Memory B cell (primary cell): ENCODE data around the gene FMN1.

Experiments
- ATAC-seq: fragments of 150-1000 bp; cut with Tn5 transposase; 2 replicates; pipeline ENCODE4 v1.10.0; 2021; ENCODE audit warnings: low read depth, mild to moderate bottlenecking, moderate library complexity
- DNase-seq, 2 donors: peaks; one replicate each; pipeline ENCODE4 v3.0.0; 2022; ENCODE audit warnings: low spot score in 2 of 2
- H3K27ac Mint-ChIP-seq: one replicate; pipeline ENCODE4 v1.8.0; 2022; ENCODE audit warnings: mild to moderate bottlenecking, moderate library complexity, mixed read lengths
- H3K27me3 Mint-ChIP-seq: one replicate; pipeline ENCODE4 v1.8.0; 2022; ENCODE audit warnings: mixed read lengths
- H3K36me3 Mint-ChIP-seq: one replicate; pipeline ENCODE4 v1.8.0; 2022; ENCODE audit warnings: mild to moderate bottlenecking, mixed read lengths
- H3K4me1 Mint-ChIP-seq: one replicate; pipeline ENCODE4 v1.8.0; 2022; ENCODE audit warnings: mixed read lengths
- H3K4me3 Mint-ChIP-seq: one replicate; pipeline ENCODE4 v1.8.0; 2022; ENCODE audit warnings: mild to moderate bottlenecking, moderate library complexity, mixed read lengths
- H3K9me3 Mint-ChIP-seq: one replicate; pipeline ENCODE4 v1.8.0; 2022; ENCODE audit warnings: mixed read lengths

Gene FMN1

GRCh38 chr15:33043636-33044035 lies 150.9 kb downstream of the FMN1 start:
- Mint-ChIP-seq H3K27me3 (peaks cover 18% of the 10 kb centered on the region), H3K9me3 (peaks cover 10% of the 10 kb centered on the region), H3K27ac (no peak overlapping the region), H3K4me1 (no peaks in the 10 kb centered on the region), H3K36me3 (peaks cover 2% of the 10 kb centered on the region), H3K4me3 (no peak overlapping the region)
- no peak for ATAC-seq
- no peak for DNase-seq

GRCh38 chr15:33040496-33040895 lies 154.0 kb downstream of the FMN1 start:
- Mint-ChIP-seq H3K4me1 (no peaks in the 10 kb centered on the region), H3K27ac (no peak overlapping the region), H3K27me3 (peaks cover 18% of the 10 kb centered on the region), H3K36me3 (peaks cover 2% of the 10 kb centered on the region), H3K4me3 (no peak overlapping the region), H3K9me3 (peaks cover 7% of the 10 kb centered on the region)
- ATAC-seq, result no peak
- no peak for DNase-seq

- ATAC-seq (no peak), DNase-seq (no peak)
- Mint-ChIP-seq H3K36me3 (no peaks in the 10 kb centered on the region), H3K4me1 (no peaks in the 10 kb centered on the region), H3K27me3 (peaks cover 11% of the 10 kb centered on the region), H3K4me3 (no peak overlapping the region), H3K27ac (no peak overlapping the region), H3K9me3 (peaks cover 2% of the 10 kb centered on the region)
Observed at GRCh38 chr15:33034588-33034987, 159.9 kb downstream of the FMN1 start.

GRCh38 chr15:33032053-33032452 lies 162.5 kb downstream of the FMN1 start:
- Mint-ChIP-seq H3K4me1 (no peaks in the 10 kb centered on the region), H3K36me3 (no peaks in the 10 kb centered on the region), H3K27me3 (peaks cover 7% of the 10 kb centered on the region), H3K9me3 (peaks cover 2% of the 10 kb centered on the region), H3K4me3 (no peak overlapping the region), H3K27ac (no peak overlapping the region)
- ATAC-seq (no peak), DNase-seq (no peak)

- H3K4me1 Mint-ChIP-seq, result no peaks in the 10 kb centered on the region
- no peak for DNase-seq
- no peaks in the 10 kb centered on the region for H3K36me3 Mint-ChIP-seq
- peaks cover 7% of the 10 kb centered on the region for H3K27me3 Mint-ChIP-seq
- H3K4me3 Mint-ChIP-seq, result no peak overlapping the region
- peaks cover 2% of the 10 kb centered on the region for H3K9me3 Mint-ChIP-seq
- no peak overlapping the region for H3K27ac Mint-ChIP-seq
- no peak for ATAC-seq
Observed at GRCh38 chr15:33031324-33031821, 163.1 kb downstream of the FMN1 start.

- peaks cover 2% of the 10 kb centered on the region for H3K9me3 Mint-ChIP-seq
- H3K4me1 Mint-ChIP-seq, result no peaks in the 10 kb centered on the region
- peaks cover 7% of the 10 kb centered on the region for H3K27me3 Mint-ChIP-seq
- no peak overlapping the region for H3K27ac Mint-ChIP-seq
- H3K36me3 Mint-ChIP-seq, result no peaks in the 10 kb centered on the region
- ATAC-seq, result no peak
- H3K4me3 Mint-ChIP-seq, result no peak overlapping the region
- DNase-seq, result no peak
Observed at GRCh38 chr15:33030315-33030714, 164.2 kb downstream of the FMN1 start.

- no peak for DNase-seq
- Mint-ChIP-seq H3K4me3 (no peak overlapping the region), H3K27me3 (peaks cover 7% of the 10 kb centered on the region), H3K9me3 (peaks cover 2% of the 10 kb centered on the region), H3K4me1 (no peaks in the 10 kb centered on the region), H3K36me3 (no peaks in the 10 kb centered on the region), H3K27ac (no peak overlapping the region)
- ATAC-seq, result no peak
Observed at GRCh38 chr15:33029109-33029652, 165.3 kb downstream of the FMN1 start.

- H3K27ac Mint-ChIP-seq, result no peak overlapping the region
Observed at GRCh38 chr15:33028495-33028894, 166.0 kb downstream of the FMN1 start.

GRCh38 chr15:33027306-33028035 lies 167.0 kb downstream of the FMN1 start:
- Mint-ChIP-seq H3K36me3 (no peaks in the 10 kb centered on the region), H3K27ac (no peak overlapping the region), H3K4me1 (no peaks in the 10 kb centered on the region), H3K4me3 (no peak overlapping the region), H3K27me3 (peaks cover 3% of the 10 kb centered on the region), H3K9me3 (no peaks in the 10 kb centered on the region)
- DNase-seq, result no peak
- ATAC-seq, result no peak

More at GRCh38 chr15:33028495-33028894, 166.0 kb downstream of the FMN1 start:
- DNase-seq, result no peak
- H3K27me3 Mint-ChIP-seq, result peaks cover 4% of the 10 kb centered on the region
- ATAC-seq, result no peak
- H3K4me3 Mint-ChIP-seq, result no peak overlapping the region
- H3K36me3 Mint-ChIP-seq, result no peaks in the 10 kb centered on the region
- no peaks in the 10 kb centered on the region for H3K4me1 Mint-ChIP-seq
- peaks cover 2% of the 10 kb centered on the region for H3K9me3 Mint-ChIP-seq

- ATAC-seq, result no peak
- H3K9me3 Mint-ChIP-seq, result no peaks in the 10 kb centered on the region
Observed at GRCh38 chr15:33026614-33027013, 167.9 kb downstream of the FMN1 start.

GRCh38 chr15:33022629-33023028 lies 171.9 kb downstream of the FMN1 start:
- H3K36me3 Mint-ChIP-seq, result no peaks in the 10 kb centered on the region
- ATAC-seq (no peak), DNase-seq (no peak)
- H3K4me3 Mint-ChIP-seq, result no peak overlapping the region
- H3K27ac Mint-ChIP-seq, result no peak overlapping the region
- peaks cover 3% of the 10 kb centered on the region for H3K27me3 Mint-ChIP-seq
- no peaks in the 10 kb centered on the region for H3K9me3 Mint-ChIP-seq
- no peaks in the 10 kb centered on the region for H3K4me1 Mint-ChIP-seq

More at GRCh38 chr15:33026614-33027013, 167.9 kb downstream of the FMN1 start:
- H3K4me3 Mint-ChIP-seq, result no peak overlapping the region
- no peaks in the 10 kb centered on the region for H3K4me1 Mint-ChIP-seq
- no peak overlapping the region for H3K27ac Mint-ChIP-seq
- H3K36me3 Mint-ChIP-seq, result no peaks in the 10 kb centered on the region
- DNase-seq, result no peak
- H3K27me3 Mint-ChIP-seq, result peaks cover 5% of the 10 kb centered on the region

- no peak overlapping the region for H3K4me3 Mint-ChIP-seq
- ATAC-seq, result no peak
- no peak overlapping the region for H3K27ac Mint-ChIP-seq
- peaks cover 3% of the 10 kb centered on the region for H3K27me3 Mint-ChIP-seq
- H3K4me1 Mint-ChIP-seq, result no peaks in the 10 kb centered on the region
- no peaks in the 10 kb centered on the region for H3K36me3 Mint-ChIP-seq
- H3K9me3 Mint-ChIP-seq, result no peaks in the 10 kb centered on the region
- no peak for DNase-seq
Observed at GRCh38 chr15:33021806-33022389, 172.6 kb downstream of the FMN1 start.

GRCh38 chr15:33019354-33019981 lies 175.0 kb downstream of the FMN1 start:
- Mint-ChIP-seq H3K36me3 (no peaks in the 10 kb centered on the region), H3K27ac (no peak overlapping the region), H3K9me3 (no peaks in the 10 kb centered on the region), H3K4me1 (no peaks in the 10 kb centered on the region), H3K4me3 (no peak overlapping the region), H3K27me3 (peaks cover 3% of the 10 kb centered on the region)
- DNase-seq (no peak), ATAC-seq (no peak)

GRCh38 chr15:33016405-33017024 lies 178.0 kb downstream of the FMN1 start:
- Mint-ChIP-seq H3K9me3 (no peaks in the 10 kb centered on the region), H3K4me1 (no peaks in the 10 kb centered on the region)
- DNase-seq, result no peak

More at GRCh38 chr15:33016405-33017024, 178.0 kb downstream of the FMN1 start:
- Mint-ChIP-seq H3K27ac (no peak overlapping the region), H3K36me3 (no peaks in the 10 kb centered on the region), H3K4me3 (no peak overlapping the region), H3K27me3 (peaks cover 3% of the 10 kb centered on the region)
- ATAC-seq, result no peak
